ENCODE data around the gene DELE1.

The DELE1 gene

DNA sequence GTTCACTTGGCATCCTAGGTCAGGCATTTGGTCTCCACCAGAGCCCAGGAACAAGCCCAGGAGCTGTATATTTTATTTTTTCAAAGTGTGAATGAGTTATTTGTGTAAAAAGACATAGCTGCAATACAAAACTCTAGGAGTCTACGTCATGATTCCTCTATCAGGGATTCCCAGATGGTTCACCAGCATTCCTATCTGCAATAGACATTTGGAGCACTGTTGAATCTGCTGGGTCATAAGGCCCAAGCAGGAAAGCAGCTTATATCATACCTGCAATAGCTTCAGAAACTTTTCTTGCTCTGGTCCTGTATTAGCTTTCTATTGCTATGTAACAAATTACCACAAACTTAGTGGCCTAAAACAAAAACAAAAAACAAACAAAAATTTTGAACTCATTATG is 16.7 kb upstream of the DELE1 start:
- DNase-seq (ENCODE audit: low read depth): no peak

DNA sequence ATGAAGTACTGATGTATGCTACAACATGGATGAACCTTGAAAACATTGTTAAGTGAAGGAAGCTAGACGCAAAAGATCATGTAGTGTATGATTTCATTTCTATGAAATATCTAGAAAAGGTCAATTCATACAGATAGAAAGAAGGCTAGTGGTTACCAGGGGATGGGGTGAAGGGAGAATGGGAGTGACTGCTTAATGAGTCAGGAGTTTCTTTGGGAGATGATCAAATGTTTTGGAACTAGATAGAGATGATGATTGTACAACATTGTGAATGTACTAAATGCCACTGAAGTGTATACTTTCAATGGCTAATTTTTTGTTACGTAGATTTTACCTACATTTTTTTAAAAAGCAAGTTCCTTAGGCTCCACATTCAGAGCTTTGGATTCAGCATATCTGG is 14.9 kb upstream of the DELE1 start:
- DNase-seq (ENCODE audit: low read depth): no peak
- no peak overlapping the region for H3K4me3 ChIP-seq (ENCODE audit: low read depth, low read length)
- TF ChIP-seq, protein P1, sequence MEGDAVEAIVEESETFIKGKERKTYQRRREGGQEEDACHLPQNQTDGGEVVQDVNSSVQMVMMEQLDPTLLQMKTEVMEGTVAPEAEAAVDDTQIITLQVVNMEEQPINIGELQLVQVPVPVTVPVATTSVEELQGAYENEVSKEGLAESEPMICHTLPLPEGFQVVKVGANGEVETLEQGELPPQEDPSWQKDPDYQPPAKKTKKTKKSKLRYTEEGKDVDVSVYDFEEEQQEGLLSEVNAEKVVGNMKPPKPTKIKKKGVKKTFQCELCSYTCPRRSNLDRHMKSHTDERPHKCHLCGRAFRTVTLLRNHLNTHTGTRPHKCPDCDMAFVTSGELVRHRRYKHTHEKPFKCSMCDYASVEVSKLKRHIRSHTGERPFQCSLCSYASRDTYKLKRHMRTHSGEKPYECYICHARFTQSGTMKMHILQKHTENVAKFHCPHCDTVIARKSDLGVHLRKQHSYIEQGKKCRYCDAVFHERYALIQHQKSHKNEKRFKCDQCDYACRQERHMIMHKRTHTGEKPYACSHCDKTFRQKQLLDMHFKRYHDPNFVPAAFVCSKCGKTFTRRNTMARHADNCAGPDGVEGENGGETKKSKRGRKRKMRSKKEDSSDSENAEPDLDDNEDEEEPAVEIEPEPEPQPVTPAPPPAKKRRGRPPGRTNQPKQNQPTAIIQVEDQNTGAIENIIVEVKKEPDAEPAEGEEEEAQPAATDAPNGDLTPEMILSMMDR (IDR thresholded peaks at IDR 0.05; ENCODE audit: control insufficient read depth, extremely low read depth, insufficient read depth): no peak

More for the DNA sequence above, 16.7 kb upstream of the DELE1 start:
- no peak overlapping the region for H3K4me3 ChIP-seq (ENCODE audit: low read depth, low read length)
- TF ChIP-seq, protein P1 (IDR thresholded peaks at IDR 0.05; ENCODE audit: control insufficient read depth, extremely low read depth, insufficient read depth): no peak

DNA sequence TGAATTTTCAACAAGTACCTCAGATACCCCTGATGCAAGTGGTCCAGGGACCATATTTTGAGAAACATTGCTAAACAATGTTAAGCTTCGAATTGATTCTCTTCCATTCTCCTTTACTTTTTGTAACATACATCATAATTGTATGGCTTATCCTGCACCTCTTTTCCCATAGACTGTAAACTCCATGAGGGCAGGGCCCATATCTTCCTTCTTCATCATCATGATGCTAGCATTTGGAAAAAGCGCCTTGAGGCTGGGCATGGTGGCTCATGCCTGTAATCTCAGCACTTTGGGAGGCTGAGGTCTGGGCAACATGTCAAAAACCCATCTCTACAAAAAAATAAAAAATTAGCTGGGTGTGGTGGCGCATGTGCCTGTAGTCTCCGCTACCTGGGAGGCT is 14.5 kb upstream of the DELE1 start:
- no peak for DNase-seq (ENCODE audit: low read depth)
- H3K4me3 ChIP-seq (ENCODE audit: low read depth, low read length): no peak overlapping the region
- TF ChIP-seq, protein P1 (IDR thresholded peaks at IDR 0.05; ENCODE audit: control insufficient read depth, extremely low read depth, insufficient read depth): no peak

DNA sequence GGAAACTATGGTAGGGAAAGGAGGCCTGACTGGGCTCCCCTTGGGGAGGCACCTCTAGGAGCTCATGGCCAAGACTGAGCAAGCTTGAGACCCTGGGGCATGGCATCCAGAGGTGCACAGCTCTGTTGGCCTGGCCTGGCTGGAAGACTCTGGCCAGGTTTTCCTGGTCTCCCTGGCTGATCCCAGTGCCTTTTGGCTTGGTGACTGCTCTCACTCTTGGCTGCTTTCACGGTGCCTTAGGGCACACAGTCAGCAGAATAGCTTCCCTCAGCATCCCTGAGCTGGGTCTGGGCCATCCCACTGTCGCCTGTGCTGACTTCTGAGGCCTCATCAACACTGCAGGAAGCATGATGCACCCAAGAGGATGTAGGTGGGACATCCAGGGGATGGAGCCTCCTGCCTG is 13.4 kb upstream of the DELE1 start:
- H3K4me3 ChIP-seq (ENCODE audit: low read depth, low read length): no peak overlapping the region
- no peak for DNase-seq (ENCODE audit: low read depth)
- TF ChIP-seq, protein P1 (IDR thresholded peaks at IDR 0.05; ENCODE audit: control insufficient read depth, extremely low read depth, insufficient read depth): no peak

DNA sequence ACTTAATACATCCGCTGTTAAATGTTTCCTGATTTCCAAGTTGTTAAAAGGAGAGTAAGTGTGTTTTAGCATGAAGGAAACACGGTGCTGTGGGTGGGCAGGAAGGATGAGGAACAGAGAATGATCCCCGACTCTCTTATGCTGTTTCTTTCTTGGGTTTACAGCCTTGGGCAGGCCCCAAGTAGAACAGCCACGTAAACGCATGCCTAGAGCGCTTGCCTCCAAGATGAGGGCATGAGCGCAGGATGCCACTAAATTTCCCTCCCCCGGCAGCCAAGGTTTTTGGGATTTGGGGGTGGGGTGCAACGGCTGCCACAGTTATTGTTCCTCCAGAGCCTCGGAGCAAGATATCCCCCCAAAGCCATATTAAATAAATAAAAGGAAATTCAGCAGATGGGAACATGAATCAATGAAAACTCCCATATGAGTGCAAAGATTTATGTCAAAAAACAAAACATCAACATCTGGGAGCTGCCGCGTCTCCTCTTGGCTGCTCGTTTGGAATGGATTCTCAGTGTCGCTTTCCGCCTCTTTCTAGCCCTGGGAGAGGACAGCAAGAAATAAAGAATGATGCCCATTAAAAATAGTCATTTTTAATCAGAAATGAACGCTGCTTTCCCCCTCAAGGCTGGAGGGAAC is 10.0 kb upstream of the DELE1 start:
- TF ChIP-seq, protein P1 (IDR thresholded peaks at IDR 0.05; ENCODE audit: control insufficient read depth, extremely low read depth, insufficient read depth): no peak
- no peak for DNase-seq (ENCODE audit: low read depth)
- H3K4me3 ChIP-seq (ENCODE audit: low read depth, low read length): no peak overlapping the region

DNA sequence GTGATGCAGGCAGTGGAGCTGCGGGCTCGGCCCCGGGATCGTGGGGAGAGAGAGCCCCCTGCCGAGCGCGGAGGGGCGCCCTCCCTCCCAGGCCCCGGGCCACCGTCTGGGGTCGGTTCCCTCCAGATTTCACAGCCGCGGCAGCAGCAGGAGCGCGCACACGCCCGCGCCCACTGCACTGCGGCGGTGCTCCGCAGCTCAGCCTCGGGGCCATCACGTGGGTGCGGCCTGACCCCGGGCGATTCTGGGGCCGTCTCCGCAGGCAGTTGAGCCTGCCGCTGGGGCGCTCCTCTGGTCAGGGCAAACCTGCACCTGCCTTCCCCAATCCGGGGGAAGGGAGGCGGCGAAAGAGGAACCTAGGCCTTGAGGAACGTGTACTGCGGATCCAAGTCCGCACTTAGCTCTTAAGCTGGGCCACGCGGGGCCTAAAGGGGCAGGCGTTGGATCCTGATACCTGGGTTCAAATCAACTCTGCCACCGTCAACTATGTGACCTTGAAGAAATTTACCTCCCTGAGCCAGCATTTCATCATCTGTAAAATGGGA is 9.4 kb upstream of the DELE1 start:
- no peak for DNase-seq (ENCODE audit: low read depth)
- no peak overlapping the region for H3K4me3 ChIP-seq (ENCODE audit: low read depth, low read length)
- TF ChIP-seq, protein P1 (IDR thresholded peaks at IDR 0.05; ENCODE audit: control insufficient read depth, extremely low read depth, insufficient read depth): no peak

DNA sequence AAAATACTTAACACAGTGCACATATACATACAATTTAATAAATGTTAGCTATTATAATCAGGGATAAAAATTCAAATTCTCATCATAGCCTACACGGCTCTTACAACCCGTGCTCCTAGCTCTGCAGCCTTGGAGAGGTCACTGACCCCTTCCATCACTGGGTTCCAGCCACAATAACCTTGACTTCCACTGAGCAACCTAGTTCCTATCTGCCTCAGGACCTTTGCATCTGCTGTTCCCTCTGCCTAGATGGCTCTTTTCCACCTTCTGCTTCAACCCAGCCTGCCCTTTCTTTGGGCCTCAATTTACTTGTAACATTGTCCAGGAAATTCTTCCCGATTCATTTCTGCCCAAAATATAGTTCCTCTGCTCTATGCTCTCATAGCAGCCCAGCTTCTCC is 8.9 kb upstream of the DELE1 start:
- no peak for DNase-seq (ENCODE audit: low read depth)
- H3K4me3 ChIP-seq (ENCODE audit: low read depth, low read length): no peak overlapping the region

More for the DNA sequence above, 8.9 kb upstream of the DELE1 start:
- TF ChIP-seq, protein P1 (IDR thresholded peaks at IDR 0.05; ENCODE audit: control insufficient read depth, extremely low read depth, insufficient read depth): no peak

Data from LNCaP clone FGC (cell line).